ENCODE measurements around the gene ITGAD.

Gene ITGAD

DNA sequence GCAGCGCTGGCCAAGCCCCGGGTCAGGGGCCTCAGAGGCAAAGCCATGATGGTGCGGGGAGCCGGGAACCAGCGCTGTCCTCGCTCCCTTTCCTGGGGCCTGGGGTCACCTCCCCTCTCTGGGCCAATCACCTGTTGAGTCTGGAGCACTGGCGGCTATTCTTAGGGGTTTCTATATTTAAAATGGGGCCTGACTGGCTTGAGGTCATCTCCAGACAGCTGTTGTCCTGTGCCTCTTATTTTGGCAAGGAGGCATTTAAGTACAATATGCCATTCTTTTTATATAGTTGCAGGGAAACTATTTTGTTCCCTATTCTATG, 35.1 kb downstream of the ITGAD start, which contains the start of gene COX6A2:
TSS of gene COX6A2 (minus strand) at position 82 of the 319 bp plus-strand sequence. CDS start at position 47, 35 bp downstream.
- Histone ChIP-seq H3K79me2 (ENCODE audit: insufficient read depth, low read length) (no peaks in the 10 kb centered on the region), H2AFZ (ENCODE audit: low read length) (no peak within 1 kb of the TSS), H3K9me2 (replicated peaks; ENCODE audit: low read depth, low read length) (no peaks in the 10 kb centered on the region), H3K36me3 (ENCODE audit: insufficient read depth, low read length) (no peaks in the 10 kb centered on the region), H3K4me2 (ENCODE audit: low read depth, low read length, poor library complexity, severe bottlenecking) (no peak within 1 kb of the TSS), H3K4me1 (ENCODE audit: insufficient read depth, low read length, poor library complexity, severe bottlenecking) (peaks cover 13% of the 10 kb centered on the region), H3F3A (ENCODE audit: low read depth) (no peaks in the 10 kb centered on the region), H3K4me3 (ENCODE audit: low read length, poor library complexity, severe bottlenecking) (no peak within 1 kb of the TSS), H3K9ac (ENCODE audit: low read depth, low read length, poor library complexity, severe bottlenecking) (no peak within 1 kb of the TSS), H3K27me3 (ENCODE audit: insufficient read depth, low read length, poor library complexity, severe bottlenecking) (no peaks in the 10 kb centered on the region), H4K20me1 (ENCODE audit: insufficient read depth, low read length, poor library complexity, severe bottlenecking) (no peaks in the 10 kb centered on the region), H3K9me3 (ENCODE audit: insufficient read depth, low read depth, low read length) (no peaks in the 10 kb centered on the region)
- TF ChIP-seq, protein P1, sequence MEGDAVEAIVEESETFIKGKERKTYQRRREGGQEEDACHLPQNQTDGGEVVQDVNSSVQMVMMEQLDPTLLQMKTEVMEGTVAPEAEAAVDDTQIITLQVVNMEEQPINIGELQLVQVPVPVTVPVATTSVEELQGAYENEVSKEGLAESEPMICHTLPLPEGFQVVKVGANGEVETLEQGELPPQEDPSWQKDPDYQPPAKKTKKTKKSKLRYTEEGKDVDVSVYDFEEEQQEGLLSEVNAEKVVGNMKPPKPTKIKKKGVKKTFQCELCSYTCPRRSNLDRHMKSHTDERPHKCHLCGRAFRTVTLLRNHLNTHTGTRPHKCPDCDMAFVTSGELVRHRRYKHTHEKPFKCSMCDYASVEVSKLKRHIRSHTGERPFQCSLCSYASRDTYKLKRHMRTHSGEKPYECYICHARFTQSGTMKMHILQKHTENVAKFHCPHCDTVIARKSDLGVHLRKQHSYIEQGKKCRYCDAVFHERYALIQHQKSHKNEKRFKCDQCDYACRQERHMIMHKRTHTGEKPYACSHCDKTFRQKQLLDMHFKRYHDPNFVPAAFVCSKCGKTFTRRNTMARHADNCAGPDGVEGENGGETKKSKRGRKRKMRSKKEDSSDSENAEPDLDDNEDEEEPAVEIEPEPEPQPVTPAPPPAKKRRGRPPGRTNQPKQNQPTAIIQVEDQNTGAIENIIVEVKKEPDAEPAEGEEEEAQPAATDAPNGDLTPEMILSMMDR (conservative IDR thresholded peaks at IDR 0.05; ENCODE audit: low read length) = no peak
- TF ChIP-seq EZH2phosphoT487 (IDR thresholded peaks at IDR 0.05; ENCODE audit: borderline replicate concordance) = no peak

GRCh38 chr16:31428638-31429247, 35.6 kb downstream of the ITGAD start:
- Histone ChIP-seq H3K9me2 (replicated peaks; ENCODE audit: low read depth, low read length) (no peaks in the 10 kb centered on the region), H3K4me2 (ENCODE audit: low read depth, low read length, poor library complexity, severe bottlenecking) (no peak overlapping the region), H3K36me3 (ENCODE audit: insufficient read depth, low read length) (no peaks in the 10 kb centered on the region), H3K4me1 (ENCODE audit: insufficient read depth, low read length, poor library complexity, severe bottlenecking) (peaks cover 12% of the 10 kb centered on the region), H3K4me3 (ENCODE audit: low read length, poor library complexity, severe bottlenecking) (no peak overlapping the region), H2AFZ (ENCODE audit: low read length) (no peak overlapping the region), H3F3A (ENCODE audit: low read depth) (no peaks in the 10 kb centered on the region), H4K20me1 (ENCODE audit: insufficient read depth, low read length, poor library complexity, severe bottlenecking) (no peaks in the 10 kb centered on the region), H3K27me3 (ENCODE audit: insufficient read depth, low read length, poor library complexity, severe bottlenecking) (no peaks in the 10 kb centered on the region), H3K79me2 (ENCODE audit: insufficient read depth, low read length) (no peaks in the 10 kb centered on the region), H3K9ac (ENCODE audit: low read depth, low read length, poor library complexity, severe bottlenecking) (no peak overlapping the region), H3K9me3 (ENCODE audit: insufficient read depth, low read depth, low read length) (no peaks in the 10 kb centered on the region)
- no peak for TF ChIP-seq EZH2phosphoT487 (IDR thresholded peaks at IDR 0.05; ENCODE audit: borderline replicate concordance)
- TF ChIP-seq, protein P1 (conservative IDR thresholded peaks at IDR 0.05; ENCODE audit: low read length) = no peak

- no peak for TF ChIP-seq EZH2phosphoT487 (IDR thresholded peaks at IDR 0.05; ENCODE audit: borderline replicate concordance)
- TF ChIP-seq, protein P1 (conservative IDR thresholded peaks at IDR 0.05; ENCODE audit: low read length) = no peak
- H2AFZ ChIP-seq (ENCODE audit: low read length) = no peak overlapping the region
- H3K27me3 ChIP-seq (ENCODE audit: insufficient read depth, low read length, poor library complexity, severe bottlenecking) = no peaks in the 10 kb centered on the region
- no peaks in the 10 kb centered on the region for H3K9me3 ChIP-seq (ENCODE audit: insufficient read depth, low read depth, low read length)
- H3K79me2 ChIP-seq (ENCODE audit: insufficient read depth, low read length) = no peaks in the 10 kb centered on the region
- no peak overlapping the region for H3K4me2 ChIP-seq (ENCODE audit: low read depth, low read length, poor library complexity, severe bottlenecking)
- H3F3A ChIP-seq (ENCODE audit: low read depth) = no peaks in the 10 kb centered on the region
- H3K9me2 ChIP-seq (replicated peaks; ENCODE audit: low read depth, low read length) = no peaks in the 10 kb centered on the region
- no peak overlapping the region for H3K9ac ChIP-seq (ENCODE audit: low read depth, low read length, poor library complexity, severe bottlenecking)
- H3K36me3 ChIP-seq (ENCODE audit: insufficient read depth, low read length) = no peaks in the 10 kb centered on the region
- H3K4me1 ChIP-seq (ENCODE audit: insufficient read depth, low read length, poor library complexity, severe bottlenecking) = peaks cover 12% of the 10 kb centered on the region
- no peaks in the 10 kb centered on the region for H4K20me1 ChIP-seq (ENCODE audit: insufficient read depth, low read length, poor library complexity, severe bottlenecking)
- H3K4me3 ChIP-seq (ENCODE audit: low read length, poor library complexity, severe bottlenecking) = no peak overlapping the region
These were observed 36.2 kb downstream of the ITGAD start for GRCh38 chr16:31429314-31429713.

Data from Loucy (cell line).